ENCODE data around the gene FOXL3.
"Not testable (repeated sequence)": the region's sequence is repeated elsewhere in the genome, so short reads cannot be mapped to it uniquely, and the experiment has no call there.

The FOXL3 gene

GRCh38 chr7:294440-295154 lies 4.6 kb downstream of the FOXL3 start:
- TF ChIP-seq CTCF (conservative IDR thresholded peaks at IDR 0.05): no peak
- H3K27ac ChIP-seq: no peak overlapping the region

DNA sequence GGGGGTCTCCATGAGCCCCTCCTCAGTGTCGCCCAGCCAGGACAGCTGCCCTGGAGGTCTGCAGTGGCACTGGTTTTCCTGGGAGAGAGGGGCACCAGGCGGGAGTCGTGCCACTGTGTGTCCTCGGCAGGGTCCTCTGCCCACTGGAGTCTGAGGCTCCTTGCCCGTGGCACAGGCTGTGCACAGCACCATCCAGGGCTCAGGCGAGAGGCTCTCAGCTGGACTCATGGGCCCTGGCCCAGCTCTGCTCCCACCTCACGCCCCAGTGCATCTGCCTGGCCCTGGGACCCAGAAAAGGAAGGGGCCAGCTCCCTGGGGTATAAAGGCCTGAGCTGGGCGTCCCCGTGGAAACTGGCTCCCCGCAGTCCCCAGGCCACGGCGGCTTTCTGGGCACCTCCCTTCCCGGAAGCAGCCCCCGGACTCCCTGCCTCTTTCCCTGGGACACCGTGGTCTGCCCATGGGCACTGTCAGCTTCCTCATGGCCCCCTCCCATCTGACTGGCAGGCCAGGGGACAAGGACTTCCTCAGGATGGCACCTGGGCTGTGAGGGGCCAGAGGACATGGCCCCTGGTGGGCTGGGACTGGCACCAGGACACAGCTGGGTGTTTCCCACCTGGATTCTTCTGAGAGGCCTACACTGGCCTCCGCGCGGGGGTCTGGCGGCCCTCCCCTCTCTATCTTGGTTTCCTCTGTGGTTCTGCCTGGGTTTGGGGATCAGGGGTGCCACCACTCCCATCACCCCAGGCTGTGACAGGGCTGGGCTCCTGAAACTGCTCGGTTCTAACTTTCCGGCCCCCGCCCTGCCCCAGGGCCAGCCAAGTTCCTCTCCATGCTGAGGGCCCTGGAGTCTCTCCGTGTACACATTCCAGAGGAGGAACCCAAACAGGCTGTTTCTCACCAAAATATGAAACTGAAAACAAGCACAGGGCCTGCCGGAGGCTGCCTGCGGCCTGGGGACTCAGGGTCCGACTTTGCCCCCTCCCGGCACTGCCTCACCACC lies 5.5 kb downstream of the FOXL3 start:
- H3K27ac ChIP-seq: no peak overlapping the region
- TF ChIP-seq CTCF (conservative IDR thresholded peaks at IDR 0.05): no peak

- no peak for TF ChIP-seq CTCF (conservative IDR thresholded peaks at IDR 0.05)
- H3K27ac ChIP-seq: no peak overlapping the region
Measured at GRCh38 chr7:296373-296945, 6.5 kb downstream of the FOXL3 start.

DNA sequence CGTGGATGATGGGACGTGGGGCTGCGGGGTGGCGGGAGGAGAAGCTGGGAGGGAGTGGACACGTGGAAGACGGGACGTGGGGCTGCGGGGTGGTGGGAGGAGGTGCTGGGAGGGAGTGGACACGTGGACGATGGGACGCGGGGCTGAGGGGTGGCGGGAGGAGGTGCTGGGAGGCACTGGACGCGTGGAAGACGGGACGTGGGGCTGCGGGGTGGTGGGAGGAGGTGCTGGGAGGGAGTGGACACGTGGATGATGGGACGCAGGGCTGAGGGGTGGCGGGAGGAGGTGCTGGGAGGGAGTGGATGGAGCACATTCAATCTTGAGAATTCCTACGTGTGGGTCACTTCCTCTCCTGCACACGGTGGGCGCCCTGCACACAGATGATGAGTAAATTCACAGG lies 7.2 kb downstream of the FOXL3 start:
- H3K27ac ChIP-seq: not testable (repeated sequence)

DNA sequence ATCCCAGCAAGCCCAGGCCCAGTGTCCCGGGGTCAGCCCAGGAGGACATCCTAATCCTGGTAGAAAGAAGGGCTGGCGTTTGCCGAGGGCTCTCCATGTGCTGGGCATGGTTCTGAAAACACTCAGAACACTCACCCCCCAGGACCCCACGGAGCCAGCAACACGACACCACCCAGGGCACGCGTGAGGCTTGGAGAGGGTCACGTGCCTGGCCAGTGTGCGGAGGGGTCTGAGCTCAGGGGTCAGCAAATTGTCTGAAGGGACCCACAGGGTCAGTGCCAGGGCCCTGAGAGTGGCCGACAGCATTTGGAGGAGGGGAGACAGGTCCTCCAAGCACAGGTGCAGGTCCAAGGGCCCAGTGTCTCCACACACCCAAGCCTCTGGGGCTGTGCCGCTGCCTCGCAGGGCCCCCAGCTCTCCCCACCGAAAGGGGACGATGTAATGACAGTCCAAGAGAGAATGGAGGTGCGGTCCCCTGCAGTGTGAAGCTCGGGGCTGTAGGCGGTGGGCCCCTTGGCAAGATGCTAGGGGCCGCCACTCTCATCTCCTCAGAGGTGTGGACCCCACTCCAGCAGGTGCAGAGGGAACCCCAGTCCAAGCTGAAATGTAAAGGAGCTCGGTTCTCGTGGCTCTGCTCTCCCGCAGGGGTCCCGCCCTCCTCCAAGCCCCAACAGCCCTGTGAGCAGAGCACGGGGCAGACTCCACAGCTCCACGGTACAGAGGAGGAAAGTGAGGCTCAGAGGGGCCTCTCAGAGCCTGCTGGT lies 7.8 kb downstream of the FOXL3 start:
- no peak for TF ChIP-seq CTCF (conservative IDR thresholded peaks at IDR 0.05)
- H3K27ac ChIP-seq: no peak overlapping the region

DNA sequence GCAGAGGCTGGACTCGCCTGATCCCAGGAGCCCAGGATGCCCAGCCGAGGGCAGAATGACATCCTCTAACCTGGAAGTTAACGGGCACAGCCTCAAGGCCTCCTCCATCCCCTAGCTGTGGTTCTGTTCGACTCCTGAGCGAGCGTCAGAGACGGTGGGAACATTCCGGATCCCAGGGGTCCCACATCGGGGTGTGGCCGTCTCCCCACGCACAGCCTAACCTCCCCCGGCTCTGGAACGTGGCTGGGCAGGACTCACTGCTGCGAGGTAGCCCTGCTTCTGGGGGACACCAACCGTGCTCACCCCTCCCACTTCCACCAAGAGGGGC lies 8.4 kb downstream of the FOXL3 start:
- TF ChIP-seq CTCF (conservative IDR thresholded peaks at IDR 0.05): no peak
- H3K27ac ChIP-seq: no peak overlapping the region

GRCh38 chr7:298743-299142 lies 8.8 kb downstream of the FOXL3 start:
- no peak for TF ChIP-seq CTCF (conservative IDR thresholded peaks at IDR 0.05)
- no peak overlapping the region for H3K27ac ChIP-seq
